Right forelimb (tissue), 1 donor: Measurements from ENCODE around the gene TPSG1.
"Not testable (repeated sequence)": the region's sequence is repeated elsewhere in the genome, so short reads cannot be mapped to it uniquely, and the experiment has no call there.

Experiments
- DNase-seq: peaks from one replicate; pipeline ENCODE4 v3.0.0-alpha.2; 2018

Gene TPSG1

GRCh38 chr16:1213796-1214372 is 11.2 kb downstream of the TPSG1 start:
- no peak for DNase-seq

GRCh38 chr16:1213231-1213630 is 11.8 kb downstream of the TPSG1 start:
- no peak for DNase-seq

GRCh38 chr16:1212616-1213194 is 12.4 kb downstream of the TPSG1 start:
- no peak for DNase-seq

GRCh38 chr16:1211451-1212268 is 13.4 kb downstream of the TPSG1 start:
- DNase-seq = no peak

GRCh38 chr16:1210461-1210860 is 14.6 kb downstream of the TPSG1 start:
- no peak for DNase-seq

GRCh38 chr16:1209081-1209480 is 16.0 kb downstream of the TPSG1 start:
- no peak for DNase-seq

- no peak for DNase-seq
Observed at GRCh38 chr16:1208239-1208830, 16.7 kb downstream of the TPSG1 start.

GRCh38 chr16:1206786-1207185 is 18.3 kb downstream of the TPSG1 start:
- no peak for DNase-seq

- DNase-seq = no peak
Observed at GRCh38 chr16:1206326-1206725, 18.7 kb downstream of the TPSG1 start.

- no peak for DNase-seq
Observed at GRCh38 chr16:1204933-1205332, 20.1 kb downstream of the TPSG1 start.

- DNase-seq = no peak
Observed at GRCh38 chr16:1202274-1202673, 22.8 kb downstream of the TPSG1 start.

GRCh38 chr16:1201444-1201843 is 23.6 kb downstream of the TPSG1 start:
- no peak for DNase-seq

GRCh38 chr16:1200014-1200627 is 24.9 kb downstream of the TPSG1 start:
- DNase-seq = no peak

GRCh38 chr16:1199347-1200013 is 25.6 kb downstream of the TPSG1 start:
- DNase-seq = no peak

GRCh38 chr16:1198671-1199346 is 26.3 kb downstream of the TPSG1 start:
- not testable (repeated sequence) for DNase-seq

GRCh38 chr16:1198194-1198593 is 26.9 kb downstream of the TPSG1 start:
- no peak for DNase-seq

GRCh38 chr16:1197237-1197866 is 27.7 kb downstream of the TPSG1 start:
- DNase-seq = no peak

- no peak for DNase-seq
Observed at GRCh38 chr16:1196494-1196893, 28.6 kb downstream of the TPSG1 start.

- no peak for DNase-seq
Observed at GRCh38 chr16:1195393-1195666, 29.7 kb downstream of the TPSG1 start.

- DNase-seq = peak; percentile 61
Observed at GRCh38 chr16:1194665-1195392, 30.2 kb downstream of the TPSG1 start.
